SK-N-SH (cell line): Measurements from ENCODE around the gene DEAF1. TPM values are rescaled to one million over a fixed set of nuclear protein-coding genes. Genes with fewer than 3 reads are reported as not detected.

ENCODE experiments used
- CTCF ChIA-PET: fragments of 300-600, 350-600 bp; formaldehyde crosslinking; extraction: SDS; loops from one replicate; lab custom pipeline; 2021; lab: Yijun Ruan, JAX
- POLR2A ChIA-PET: fragments of 350-600 bp; sonication (Branson Sonifier 250); formaldehyde crosslinking; extraction: SDS; loops from one replicate; lab custom pipeline; 2020; ENCODE audit warnings: antibody characterized with exemption, inconsistent platforms; lab: Yijun Ruan, JAX
- DNase-seq: peaks from one replicate; pipeline ENCODE4 v3.0.0; 2012
- H2AFZ ChIP-seq: fragments of 200-600 bp; sonication (generic); 2 replicates; pipeline ENCODE4 v1.8.1; 2016; ENCODE audit warnings: antibody characterized with exemption, mild to moderate bottlenecking, low read depth
- H3F3A ChIP-seq: fragments of 200-600 bp; sonication (generic); replicated peaks from 2 replicates; pipeline ENCODE3; 2016; ENCODE audit warnings: antibody characterized with exemption, mild to moderate bottlenecking; ENCODE audit not compliant: insufficient read depth
- H3K27ac ChIP-seq, 2 experiments: fragments of 200-500 bp in 1 of 2; fragments of 200-600 bp in 1 of 2; sonication (Bioruptor generic) in 1 of 2; sonication (generic), shearing (Covaris generic) in 1 of 2; 2 replicates each; pipeline versions ENCODE4 v1.5.1 to v1.6.1; 2014 to 2016; ENCODE audit warnings: low read depth in 2 of 2, inconsistent platforms in 1 of 2, low read length in 1 of 2, mild to moderate bottlenecking in 1 of 2, mixed read lengths in 1 of 2
- H3K27me3 ChIP-seq: fragments of 200-600 bp; sonication (generic), shearing (Covaris generic); 2 replicates; pipeline ENCODE4 v1.6.1; 2016; ENCODE audit warnings: mixed run types; ENCODE audit not compliant: insufficient read depth
- H3K36me3 ChIP-seq, 2 experiments: fragments of 200-500 bp in 1 of 2; fragments of 200-600 bp in 1 of 2; sonication (Bioruptor generic) in 1 of 2; sonication (generic) in 1 of 2; replicated peaks in 1 of 2; 2 replicates each; pipeline versions ENCODE3 to v1.5.1; 2014 to 2016; ENCODE audit warnings: low read length in 1 of 2, mild to moderate bottlenecking in 1 of 2; ENCODE audit not compliant: insufficient read depth in 2 of 2, control insufficient read depth in 1 of 2
- H3K4me1 ChIP-seq, 2 experiments: fragments of 200-500 bp in 1 of 2; fragments of 200-600 bp in 1 of 2; sonication (Bioruptor generic) in 1 of 2; sonication (generic), shearing (Covaris generic) in 1 of 2; 2 replicates each; pipeline versions ENCODE4 v1.5.1 to v1.6.1; 2014 to 2016; ENCODE audit warnings: low read depth in 1 of 2, low read length in 1 of 2, mixed run types in 1 of 2; ENCODE audit not compliant: insufficient read depth in 2 of 2, control insufficient read depth in 1 of 2
- H3K4me2 ChIP-seq: fragments of 200-600 bp; sonication (generic), shearing (Covaris generic); 2 replicates; pipeline ENCODE4 v1.6.1; 2017; ENCODE audit warnings: mixed run types
- H3K4me3 ChIP-seq, 2 experiments: fragments of 200-500 bp in 1 of 2; fragments of 200-600 bp in 1 of 2; sonication (Bioruptor generic) in 1 of 2; sonication (generic), shearing (Covaris generic) in 1 of 2; 2 replicates each; pipeline versions ENCODE4 v1.5.1 to v1.8.1; 2014 to 2016; ENCODE audit warnings: low read depth in 2 of 2, inconsistent platforms in 1 of 2, low read length in 1 of 2, mild to moderate bottlenecking in 1 of 2, mixed read lengths in 1 of 2, moderate library complexity in 1 of 2
- H3K79me2 ChIP-seq: fragments of 200-600 bp; sonication (generic); 2 replicates; pipeline ENCODE4 v1.8.1; 2017; ENCODE audit warnings: mild to moderate bottlenecking; ENCODE audit not compliant: insufficient read depth
- H3K9ac ChIP-seq: fragments of 200-600 bp; sonication (generic); 2 replicates; pipeline ENCODE4 v1.6.1; 2017; ENCODE audit warnings: mixed run types
- H3K9me2 ChIP-seq: fragments of 200-600 bp; sonication (generic); 2 replicates; pipeline ENCODE4 v1.6.1; 2017; ENCODE audit warnings: mixed run types
- H3K9me3 ChIP-seq: fragments of 200-600 bp; sonication (generic); 2 replicates; pipeline ENCODE4 v1.6.1; 2017; ENCODE audit warnings: mixed run types, mild to moderate bottlenecking, moderate library complexity
- H4K20me1 ChIP-seq: fragments of 200-600 bp; sonication (generic); 2 replicates; pipeline ENCODE4 v1.6.1; 2017; ENCODE audit warnings: mild to moderate bottlenecking, mixed run types; ENCODE audit not compliant: insufficient read depth
- CTCF ChIP-seq: fragments of 200-600 bp; sonication (generic); IDR thresholded peaks from 2 replicates; pipeline ENCODE4 v1.6.1; 2017; ENCODE audit warnings: antibody characterized with exemption, mild to moderate bottlenecking, moderate library complexity
- EP300 ChIP-seq, 2 experiments: IDR thresholded peaks; 2 replicates each; pipeline versions ENCODE4 v1.4.0 to v1.6.1; 2012; ENCODE audit warnings: borderline replicate concordance in 1 of 2, low read depth in 1 of 2, low read length in 1 of 2
- EZH2phosphoT487 ChIP-seq: fragments of 200-600 bp; sonication (generic); IDR thresholded peaks from 2 replicates; pipeline ENCODE4 v1.6.1; 2017; ENCODE audit warnings: low read depth, mixed run types, mild to moderate bottlenecking, antibody characterized with exemption, moderate library complexity, borderline replicate concordance
- FOSL2 ChIP-seq: IDR thresholded peaks from 2 replicates; pipeline ENCODE4 v1.4.0; 2012; ENCODE audit warnings: low read depth, mild to moderate bottlenecking, moderate library complexity, borderline replicate concordance
- FOXM1 ChIP-seq: IDR thresholded peaks from 2 replicates; pipeline ENCODE4 v1.4.0; 2012; ENCODE audit warnings: low read depth, mild to moderate bottlenecking
- GABPA ChIP-seq: IDR thresholded peaks from 2 replicates; pipeline ENCODE4 v1.4.0; 2012; ENCODE audit warnings: low read depth, mild to moderate bottlenecking
- MAX ChIP-seq: IDR thresholded peaks from 2 replicates; pipeline ENCODE4 v1.4.0; 2012; ENCODE audit warnings: low read depth
- MEF2A ChIP-seq: IDR thresholded peaks from 2 replicates; pipeline ENCODE4 v1.4.0; 2012; ENCODE audit warnings: low read depth, borderline replicate concordance
- MXI1 ChIP-seq: IDR thresholded peaks from 2 replicates; pipeline ENCODE4 v1.6.1; 2012; ENCODE audit warnings: mild to moderate bottlenecking, low read depth, low read length, improper control_type of control experiment
- NFIC ChIP-seq: IDR thresholded peaks from 2 replicates; pipeline ENCODE4 v1.4.0; 2012; ENCODE audit warnings: borderline replicate concordance
- NRF1 ChIP-seq: IDR thresholded peaks from 2 replicates; pipeline ENCODE4 v1.6.1; 2012; ENCODE audit warnings: low read depth, mild to moderate bottlenecking, low read length
- RXRA ChIP-seq: IDR thresholded peaks from 2 replicates; pipeline ENCODE4 v1.4.0; 2012; ENCODE audit warnings: low read depth, mild to moderate bottlenecking, borderline replicate concordance
- SMC3 ChIP-seq: IDR thresholded peaks from 2 replicates; pipeline ENCODE4 v1.6.1; 2012; ENCODE audit warnings: low read depth, low read length, improper control_type of control experiment
- USF1 ChIP-seq: IDR thresholded peaks from 2 replicates; pipeline ENCODE4 v1.4.0; 2012; ENCODE audit warnings: low read depth, borderline replicate concordance
- USF2 ChIP-seq: fragments of 150-350 bp; IDR thresholded peaks from 2 replicates; pipeline ENCODE4 v1.6.1; 2017; ENCODE audit warnings: antibody characterized with exemption, low read length, low read depth, borderline replicate concordance
- YY1 ChIP-seq: IDR thresholded peaks from 2 replicates; pipeline ENCODE4 v1.4.0; 2012; ENCODE audit warnings: low read depth, mild to moderate bottlenecking
- ZBTB33 ChIP-seq: IDR thresholded peaks from 2 replicates; pipeline ENCODE4 v1.4.0; 2012; ENCODE audit warnings: low read depth, borderline replicate concordance
- WGBS: methylation state at CpG from one replicate; pipeline ENCODE4 v1.1.6; 2017; ENCODE audit warnings: low lambda C conversion rate; 5-methylcytosine and 5-hydroxymethylcytosine counted together
- polyA plus RNA-seq, 3 experiments: library from polyadenylated mRNA; depleted of rRNA; stranded (reverse); fragments of >200 nt; gene quantifications; 2 replicates each; pipeline ENCODE4 v1.2.3, GENCODE V29; 2012

DEAF1 gene
- polyA plus RNA-seq, 1 of the 3 experiments (the other 2 are of a cell fraction) = 40.6 TPM

- Histone ChIP-seq H2AFZ (no peak overlapping the region), H3F3A (no peaks in the 10 kb centered on the region), H3K27ac (no peak overlapping the region), H3K27me3 (no peaks in the 10 kb centered on the region), H3K4me1 (peaks cover 0 to 12% of the 10 kb centered on the region in 2 experiments; a peak in 1 of 4 replicates), H3K9me2 (no peaks in the 10 kb centered on the region), H3K9me3 (no peaks in the 10 kb centered on the region), H3K79me2 (no peaks in the 10 kb centered on the region), H4K20me1 (no peaks in the 10 kb centered on the region), H3K9ac (no peak overlapping the region), H3K4me3 (no peak overlapping the region), H3K4me2 (no peak overlapping the region), H3K36me3 (peaks cover 22 to 41% of the 10 kb centered on the region in 2 experiments)
- TF ChIP-seq EP300 (IDR thresholded peaks at IDR 0.05; ENCODE audit: borderline replicate concordance in 1 of 2, low read depth in 1 of 2, low read length in 1 of 2) (no peak), MEF2A (no peak), ZBTB33 (no peak), USF1 (no peak), EZH2phosphoT487 (no peak), YY1 (no peak), GABPA (no peak), FOSL2 (no peak), MAX (no peak), MXI1 (no peak), FOXM1 (no peak), NFIC (no peak), NRF1 (no peak), RXRA (no peak), SMC3 (no peak), USF2 (no peak), CTCF (no peak)
- ChIA-PET POLR2A (no interaction called here), CTCF (interaction anchor here (1.0 to 1.3 kb wide), 2 partner anchors 41 to 43 kb away, joined by 3 to 5 read pairs; no protein-coding TSS in a partner anchor)
- 98% methylated on average over 19 of the region's 19 CpGs for WGBS
- no peak for DNase-seq
These were observed 14.5 kb downstream of the DEAF1 start for GRCh38 chr11:680476-680875.
